Tibial nerve (tissue), 4 donors: ENCODE measurements around the gene SLC19A2.

Experiments used
- CTCF ChIP-seq, 5 experiments: fragments of 200-600 bp in 3 of 5; fragments of 450-650 bp in 2 of 5; sonication (generic) in 3 of 5; IDR thresholded peaks; one replicate each; pipeline ENCODE4 v1.5.1; 2016 to 2019; ENCODE audit warnings: antibody characterized with exemption in 5 of 5, mild to moderate bottlenecking in 3 of 5, moderate library complexity in 2 of 5
- EP300 ChIP-seq, 2 donors: sonication (generic); formaldehyde crosslinking; IDR thresholded peaks; one replicate each; pipeline ENCODE4 v1.6.1; 2017; ENCODE audit warnings: antibody characterized with exemption in 2 of 2, mild to moderate bottlenecking in 1 of 2
- POLR2A ChIP-seq, 2 donors: fragments of 450-650 bp; IDR thresholded peaks; one replicate each; pipeline ENCODE4 v1.6.1; 2017; ENCODE audit warnings: antibody characterized with exemption in 2 of 2, mild to moderate bottlenecking in 2 of 2, moderate library complexity in 2 of 2

- TF ChIP-seq CTCF (IDR thresholded peaks at IDR 0.05), result no peak
- TF ChIP-seq POLR2A (IDR thresholded peaks at IDR 0.05), result peak; percentile 33 to 72
- peak; percentile 58 to 94 for TF ChIP-seq EP300 (IDR thresholded peaks at IDR 0.05)
These were observed 2.2 kb downstream of the SLC19A2 start for GRCh38 chr1:169483500-169483966.
